Stimulated activated CD4-positive, alpha-beta T cell treated with anti-CD3 and anti-CD28 coated beads, Interleukin-1b, Interleukin-23, amount 100 ng/mL, for 24 hours (primary cell): Measurements from ENCODE around the gene CLIC5.

Experiments
- DNase-seq, 4 experiments: peaks; one replicate each; pipeline ENCODE4 v3.0.0-alpha.2; 2020; ENCODE audit warnings: low read depth in 4 of 4, low spot score in 1 of 4

CLIC5 gene

GRCh38 chr6:46036911-46037310 lies 21.3 kb upstream of the CLIC5 start:
- DNase-seq = no peak

GRCh38 chr6:46035242-46035641 lies 19.6 kb upstream of the CLIC5 start:
- no peak for DNase-seq

DNA sequence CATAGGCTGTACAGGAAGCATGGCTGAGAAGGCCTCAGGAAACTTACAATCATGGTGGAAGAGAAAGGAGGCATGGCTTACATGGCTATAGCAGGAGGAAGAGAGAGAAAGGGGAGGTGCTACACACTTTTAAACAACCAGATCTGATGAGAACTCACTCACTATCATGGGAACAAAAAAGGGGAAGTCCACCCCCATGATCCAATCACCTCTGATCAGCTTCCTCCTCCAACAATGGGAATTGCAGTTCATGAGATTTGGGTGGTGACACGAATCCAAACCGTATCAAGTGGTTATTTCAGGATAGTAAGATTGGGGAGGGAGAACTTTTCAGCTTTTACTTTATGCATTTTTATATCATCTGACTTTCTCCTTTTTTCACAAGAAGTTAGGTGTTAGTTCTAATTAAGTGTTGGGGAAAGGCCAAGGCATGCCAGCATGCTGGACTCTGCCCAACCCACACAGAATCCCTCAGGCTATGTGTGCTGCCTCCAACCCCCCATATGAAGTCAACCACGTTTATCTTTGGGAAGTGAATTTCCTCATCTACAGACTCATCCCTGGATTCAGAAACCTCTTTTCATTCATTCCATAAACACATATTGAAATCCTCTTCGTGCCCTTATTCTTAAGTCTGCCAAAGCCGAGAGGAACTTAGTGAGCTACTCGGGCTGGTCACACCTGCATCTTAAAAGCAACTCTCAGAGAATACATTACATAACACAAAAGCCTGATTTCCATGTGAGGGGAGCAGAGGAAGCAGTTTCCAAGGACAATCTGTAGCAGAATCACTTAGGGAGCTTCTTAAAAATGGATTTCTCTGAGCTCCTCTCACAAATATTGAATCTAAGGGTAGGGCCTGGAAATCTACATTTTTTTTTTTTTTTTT lies 16.7 kb upstream of the CLIC5 start:
- no peak for DNase-seq

DNA sequence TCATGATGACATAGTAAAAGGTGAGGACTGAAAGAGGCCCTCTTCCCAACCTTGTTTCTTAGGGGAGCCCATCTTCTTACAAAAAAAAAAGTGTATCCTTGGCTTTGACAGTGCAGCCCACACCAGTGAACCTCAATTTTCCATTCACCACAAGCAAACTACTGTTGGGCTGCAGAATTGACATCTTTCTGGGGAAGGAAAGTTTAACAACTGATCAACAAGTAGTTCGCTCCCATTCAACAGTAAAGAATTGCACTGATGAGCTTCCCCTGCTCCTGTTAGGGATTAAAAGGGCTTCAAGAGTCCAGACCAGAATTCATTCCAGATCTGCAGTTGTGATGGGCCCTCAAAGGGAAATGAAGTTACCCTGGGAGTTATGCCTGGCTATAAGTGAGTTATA lies 13.9 kb upstream of the CLIC5 start:
- DNase-seq = no peak

DNA sequence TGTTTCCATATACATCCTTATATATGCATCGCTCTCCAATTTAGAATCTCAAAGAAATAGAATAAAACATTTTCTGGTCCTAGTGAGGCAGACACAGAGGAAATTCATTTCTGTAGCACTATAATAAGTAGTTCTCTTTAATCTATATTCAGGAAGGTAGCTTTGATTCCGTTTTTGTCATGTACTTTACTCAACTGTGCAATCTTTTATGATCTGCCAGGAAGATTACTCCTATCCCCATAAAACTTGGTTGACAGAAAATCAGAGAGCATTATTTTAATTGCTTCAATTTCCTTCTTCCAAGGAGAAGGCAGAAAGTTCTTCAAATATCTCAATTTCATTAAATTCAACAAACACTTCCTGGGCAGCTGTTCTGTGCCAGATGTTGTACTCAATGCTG lies 10.6 kb upstream of the CLIC5 start:
- DNase-seq = no peak

DNA sequence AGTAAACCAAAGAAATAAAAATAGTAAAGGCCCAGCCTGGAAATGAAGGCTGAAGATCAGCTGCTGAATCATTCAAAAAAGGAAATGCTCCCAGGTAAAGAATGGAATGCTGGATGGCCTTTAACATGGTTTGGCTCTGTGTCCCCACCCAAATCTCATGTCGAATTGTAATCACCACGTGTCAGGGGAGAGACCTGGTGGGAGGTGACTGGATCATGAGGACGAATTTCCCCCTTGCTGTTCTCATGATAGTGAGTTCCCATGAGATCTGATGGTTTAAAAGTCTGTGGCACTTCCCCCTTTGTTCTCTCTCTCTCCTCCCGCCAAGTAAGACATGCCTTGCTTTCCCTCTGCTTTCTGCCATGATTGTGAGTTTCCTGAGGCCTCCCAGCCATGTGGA lies 9.9 kb upstream of the CLIC5 start:
- no peak for DNase-seq

GRCh38 chr6:46024124-46024769 lies 8.6 kb upstream of the CLIC5 start:
- no peak for DNase-seq

DNA sequence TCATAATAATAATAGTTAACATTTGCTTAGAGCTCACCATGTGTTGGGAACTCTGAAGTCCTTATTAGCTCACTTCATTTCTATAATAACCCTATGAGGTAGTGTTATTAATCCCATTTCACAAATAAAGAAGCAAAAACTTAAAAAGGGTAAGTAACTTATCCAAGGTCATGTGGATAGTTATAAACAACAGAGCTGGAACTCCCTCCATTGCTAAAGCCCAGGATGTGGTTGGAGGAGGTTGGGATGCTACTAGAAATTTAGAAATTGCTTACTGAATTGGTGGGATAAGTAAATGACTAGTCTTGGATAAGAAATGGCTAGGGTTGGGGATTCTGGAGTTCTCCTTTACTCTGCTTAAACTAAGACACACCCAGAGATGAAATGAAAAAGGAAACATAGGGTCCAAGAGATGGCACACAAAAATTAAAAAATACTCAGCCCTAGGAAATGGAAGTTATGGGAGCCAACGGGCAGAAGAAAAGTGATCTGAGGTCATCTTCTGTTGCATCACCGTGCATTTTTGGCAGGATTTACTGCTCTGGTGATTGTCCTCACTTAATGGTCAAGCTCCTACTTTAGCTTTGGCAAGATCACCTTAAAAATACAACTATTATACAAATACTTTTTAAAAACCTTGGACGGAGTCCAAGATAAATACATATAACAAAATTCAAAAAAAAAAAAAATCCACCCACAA lies 7.7 kb upstream of the CLIC5 start:
- DNase-seq = no peak

- DNase-seq = no peak
These were observed 6.7 kb upstream of the CLIC5 start for GRCh38 chr6:46022106-46022948.

DNA sequence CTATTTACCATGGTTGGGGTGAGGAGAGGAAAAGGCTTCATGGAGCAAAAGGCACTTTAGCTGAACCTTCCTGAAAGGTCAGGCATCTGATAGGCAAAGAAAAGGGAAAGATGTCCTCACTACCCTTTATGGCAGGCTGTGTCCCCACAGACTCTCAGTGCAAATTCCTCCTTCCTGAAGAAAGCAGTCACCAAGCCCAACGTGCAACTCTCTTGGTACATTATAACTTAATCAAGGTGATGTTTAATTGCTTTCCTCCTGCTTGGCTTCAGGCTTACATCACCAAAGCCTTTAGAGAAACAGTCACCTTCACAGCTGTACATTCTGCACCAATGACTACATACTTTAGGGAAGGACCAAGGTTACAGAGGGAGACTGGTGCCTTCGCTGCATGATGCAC lies 2.1 kb upstream of the CLIC5 start:
- DNase-seq = no peak

- no peak for DNase-seq
These were observed 476 bp upstream of the CLIC5 start for GRCh38 chr6:46016063-46016608.

- DNase-seq = no peak
These were observed 1.0 kb downstream of the CLIC5 start for GRCh38 chr6:46014511-46015118.

DNA sequence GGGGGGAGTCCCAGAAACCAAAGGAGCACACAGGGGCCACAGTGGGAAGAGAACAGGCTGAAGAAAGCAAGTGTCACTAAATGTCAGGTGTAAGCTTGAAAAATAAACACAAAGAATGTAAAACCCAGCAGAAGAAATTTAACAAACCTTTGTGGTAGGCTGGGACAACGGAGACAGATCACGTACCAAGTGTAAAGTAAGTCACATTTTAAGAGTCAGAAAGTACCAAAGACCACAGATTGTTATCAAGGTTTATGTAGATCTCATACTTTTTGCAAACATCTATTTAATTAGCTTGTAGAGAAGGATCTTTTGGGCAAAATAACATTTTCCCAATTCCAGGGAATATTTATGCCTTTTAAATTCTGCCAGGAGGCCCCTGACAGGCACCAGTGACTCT lies 1.6 kb downstream of the CLIC5 start:
- DNase-seq = no peak

DNA sequence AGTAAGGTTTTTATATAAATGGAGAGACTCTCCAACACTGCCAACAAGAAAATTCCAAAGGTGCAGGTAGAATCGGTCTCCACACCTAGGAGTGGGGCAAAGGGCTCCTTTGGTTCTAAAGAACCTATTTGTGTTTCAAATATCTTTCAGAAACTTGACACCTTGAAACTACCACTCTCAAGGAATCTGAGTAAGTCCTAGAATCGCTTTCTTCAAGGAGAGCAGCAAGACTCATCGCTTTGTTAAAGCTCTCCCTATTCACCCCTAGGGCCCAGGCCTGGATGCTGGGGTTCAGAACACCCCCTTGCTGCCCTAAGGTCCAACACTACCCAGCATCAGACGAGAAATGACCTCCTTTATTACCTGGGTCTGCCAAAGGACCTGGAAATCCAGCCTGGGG lies 2.0 kb downstream of the CLIC5 start:
- no peak for DNase-seq

DNA sequence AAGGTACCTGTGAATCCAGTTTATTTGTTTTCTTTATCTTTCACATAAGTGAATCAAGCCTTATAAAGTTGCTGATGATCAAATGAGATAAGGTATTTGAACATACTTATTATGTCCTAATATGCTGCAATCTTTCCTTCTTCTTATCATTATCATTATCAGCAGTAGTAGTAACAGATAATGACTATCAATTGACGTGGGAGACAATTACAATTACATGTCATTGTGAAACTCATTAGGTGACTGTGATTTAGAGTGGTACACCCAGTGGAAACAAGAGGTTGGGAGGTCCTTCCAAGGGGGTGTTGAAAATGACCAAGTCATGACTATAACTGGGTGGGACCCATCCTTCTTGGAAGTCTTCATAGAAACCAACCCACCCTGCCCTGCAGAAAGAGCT lies 2.8 kb downstream of the CLIC5 start:
- no peak for DNase-seq

DNA sequence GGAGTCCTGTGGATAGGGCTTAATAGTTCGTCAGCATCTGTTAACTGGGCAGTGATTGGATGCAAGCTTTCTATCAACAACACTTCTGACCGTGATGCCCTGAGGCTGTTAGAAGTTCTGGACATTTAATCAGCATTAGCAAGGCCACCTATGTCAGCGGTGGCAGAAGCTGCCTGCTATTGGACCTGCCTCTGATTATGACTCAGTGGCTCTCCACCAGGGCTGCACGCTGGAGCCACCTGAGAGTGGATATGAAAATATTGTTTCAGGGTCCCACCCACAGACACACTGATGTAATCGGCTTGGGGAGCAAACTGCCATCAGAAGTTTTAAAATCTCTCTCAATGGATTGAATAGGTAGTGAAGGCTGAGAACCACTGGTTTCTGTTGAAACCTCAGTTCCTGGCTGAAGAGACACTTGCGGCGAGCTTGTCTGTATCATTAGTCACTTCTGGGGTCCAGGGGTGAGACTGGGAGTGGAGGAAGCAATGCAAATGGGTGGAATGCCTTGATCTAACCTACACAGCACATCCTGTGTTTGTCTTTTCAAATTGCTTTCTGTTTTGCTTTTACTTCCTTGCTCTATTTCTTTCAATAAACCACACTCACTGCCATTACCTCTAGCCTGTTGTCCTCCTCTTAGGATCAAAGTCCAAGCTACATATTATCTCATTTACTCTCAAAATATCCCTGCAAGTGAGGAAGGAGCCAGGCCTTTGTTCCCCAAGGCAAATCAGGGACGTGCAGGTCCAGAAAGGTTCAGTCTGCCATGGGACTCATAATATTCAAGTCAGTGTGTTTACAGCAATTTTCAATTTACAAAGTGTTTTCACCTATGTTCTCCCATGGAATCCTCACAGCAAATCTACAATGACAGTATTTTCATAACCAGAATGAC lies 4.2 kb downstream of the CLIC5 start:
- DNase-seq = peak in 1 of 4 experiments; percentile 45

DNA sequence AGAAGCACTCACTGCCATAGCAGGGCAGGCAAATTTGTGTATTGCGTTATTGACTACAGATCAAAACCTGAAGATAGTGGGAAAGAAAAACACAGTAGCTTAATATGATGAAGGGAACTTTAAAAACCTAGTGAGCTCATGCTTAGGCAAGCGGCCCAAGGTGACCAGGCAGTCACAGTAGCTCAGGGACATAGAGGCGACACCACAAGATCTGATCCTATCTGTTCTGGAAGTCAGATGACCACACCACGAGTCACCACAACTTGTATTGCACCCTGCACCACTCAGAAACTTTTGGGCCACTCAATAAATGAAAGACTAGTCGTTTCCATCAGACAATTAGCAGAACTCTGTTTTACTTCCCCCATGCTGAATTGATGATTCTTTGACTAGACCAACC lies 4.9 kb downstream of the CLIC5 start:
- DNase-seq = no peak

GRCh38 chr6:46010270-46010669 lies 5.4 kb downstream of the CLIC5 start:
- no peak for DNase-seq

GRCh38 chr6:46002264-46002663 lies 13.4 kb downstream of the CLIC5 start:
- no peak for DNase-seq
